ENCODE measurements around the gene KCTD5.
"Not testable (repeated sequence)": the region's sequence is repeated elsewhere in the genome, so short reads cannot be mapped to it uniquely, and the experiment has no call there.

KCTD5 gene

DNA sequence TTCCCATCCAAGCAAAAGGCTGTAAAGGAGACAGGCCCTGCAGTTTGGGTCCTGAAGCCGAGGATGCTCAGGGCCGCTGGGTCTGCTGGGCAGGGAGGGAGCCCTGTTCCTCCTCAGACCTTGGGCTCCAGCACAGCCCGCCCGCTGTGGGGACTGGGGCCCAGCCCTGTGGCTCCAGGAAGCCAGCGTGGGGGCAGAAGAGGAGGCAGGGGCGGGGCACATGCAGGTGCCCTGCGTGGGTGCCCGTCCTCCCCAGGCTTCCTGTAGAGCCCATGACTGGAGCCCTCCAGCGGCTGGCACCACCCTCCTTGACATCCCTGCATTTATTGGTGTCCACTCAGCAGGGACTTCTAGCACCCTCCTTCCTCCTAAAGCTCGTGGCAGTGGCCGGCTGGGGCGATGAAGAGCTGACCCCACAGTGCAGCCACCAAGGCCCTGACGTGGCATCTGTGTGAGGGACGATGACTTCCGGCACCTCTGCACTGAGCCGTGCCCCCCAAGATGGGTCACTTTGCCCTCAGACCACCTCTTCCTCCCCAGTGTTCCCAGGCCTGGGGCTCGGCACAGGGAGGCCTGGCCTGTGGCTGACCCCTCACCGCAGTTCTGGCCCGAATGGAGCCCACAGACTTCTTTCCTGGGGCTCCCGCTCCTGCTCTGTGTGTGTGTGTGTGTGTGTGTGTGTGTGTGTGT is 27.8 kb downstream of the KCTD5 start:
- no peak for DNase-seq (ENCODE audit: low read depth)

DNA sequence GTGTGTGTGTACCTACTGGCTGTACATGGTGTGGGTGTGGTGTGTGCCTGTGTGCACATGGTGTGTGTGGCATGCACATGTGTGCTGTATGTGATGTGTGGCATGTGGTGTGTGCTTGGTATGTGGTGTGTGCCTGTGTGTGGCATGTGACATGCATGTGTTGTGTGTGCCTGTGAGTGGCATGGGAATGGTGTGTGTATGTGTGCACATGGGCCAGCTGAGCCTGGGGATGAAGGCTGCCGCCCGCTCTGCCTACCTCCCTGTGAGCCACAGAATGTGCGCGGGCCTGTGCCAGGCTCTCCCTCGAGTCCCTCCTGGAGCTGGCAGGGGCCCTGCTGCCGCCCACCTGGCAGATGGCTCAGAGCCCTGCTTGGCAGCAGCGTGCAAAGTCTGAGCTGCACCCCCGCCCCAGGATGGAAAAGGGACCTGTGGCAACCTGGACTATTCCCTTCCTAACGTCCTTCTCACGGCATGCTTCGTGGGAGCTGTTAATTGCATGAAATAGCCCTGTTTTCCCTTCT is 28.4 kb downstream of the KCTD5 start:
- DNase-seq (ENCODE audit: low read depth), result no peak

DNA sequence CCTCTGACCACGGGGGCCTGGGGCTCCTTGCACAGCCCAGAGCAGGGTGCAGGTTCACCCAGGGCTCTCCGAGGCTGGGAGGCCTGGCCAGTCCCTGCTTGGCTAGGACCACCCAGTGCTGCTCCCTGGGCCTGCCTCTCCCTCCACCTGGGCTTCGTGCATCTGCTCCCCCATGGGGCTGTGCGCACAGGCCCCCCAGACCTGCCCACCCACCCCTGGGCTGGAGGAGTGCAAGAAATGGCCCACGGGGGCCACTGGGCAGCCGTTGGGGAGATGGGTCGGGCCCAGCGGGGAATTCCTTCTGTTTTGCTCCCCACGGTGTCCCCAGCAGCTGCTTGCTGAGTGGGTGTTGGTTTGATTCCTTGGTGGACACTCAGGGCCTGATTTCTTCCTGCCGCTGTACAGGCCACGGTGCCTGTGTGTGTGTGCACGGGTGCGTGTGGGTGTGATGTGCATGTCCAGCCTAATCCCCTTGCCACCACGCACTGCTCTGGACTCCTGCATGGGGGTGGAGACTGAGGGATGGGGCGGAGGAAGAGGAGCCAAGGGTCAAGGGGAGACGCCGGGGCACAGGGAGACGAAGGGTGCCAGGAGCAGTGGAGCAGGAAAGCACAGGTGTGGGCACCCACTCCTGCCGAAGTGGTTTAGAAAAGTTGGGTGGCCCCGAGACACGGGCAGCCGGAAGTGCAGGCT is 29.2 kb downstream of the KCTD5 start:
- no peak for DNase-seq (ENCODE audit: low read depth)

- no peak for DNase-seq (ENCODE audit: low read depth)
Measured at GRCh38 chr16:2712063-2712441, 29.7 kb downstream of the KCTD5 start.

GRCh38 chr16:2712546-2712945 is 30.2 kb downstream of the KCTD5 start:
- DNase-seq (ENCODE audit: low read depth), result no peak

- no peak for DNase-seq (ENCODE audit: low read depth)
Measured at GRCh38 chr16:2713523-2713922, 31.2 kb downstream of the KCTD5 start.

DNA sequence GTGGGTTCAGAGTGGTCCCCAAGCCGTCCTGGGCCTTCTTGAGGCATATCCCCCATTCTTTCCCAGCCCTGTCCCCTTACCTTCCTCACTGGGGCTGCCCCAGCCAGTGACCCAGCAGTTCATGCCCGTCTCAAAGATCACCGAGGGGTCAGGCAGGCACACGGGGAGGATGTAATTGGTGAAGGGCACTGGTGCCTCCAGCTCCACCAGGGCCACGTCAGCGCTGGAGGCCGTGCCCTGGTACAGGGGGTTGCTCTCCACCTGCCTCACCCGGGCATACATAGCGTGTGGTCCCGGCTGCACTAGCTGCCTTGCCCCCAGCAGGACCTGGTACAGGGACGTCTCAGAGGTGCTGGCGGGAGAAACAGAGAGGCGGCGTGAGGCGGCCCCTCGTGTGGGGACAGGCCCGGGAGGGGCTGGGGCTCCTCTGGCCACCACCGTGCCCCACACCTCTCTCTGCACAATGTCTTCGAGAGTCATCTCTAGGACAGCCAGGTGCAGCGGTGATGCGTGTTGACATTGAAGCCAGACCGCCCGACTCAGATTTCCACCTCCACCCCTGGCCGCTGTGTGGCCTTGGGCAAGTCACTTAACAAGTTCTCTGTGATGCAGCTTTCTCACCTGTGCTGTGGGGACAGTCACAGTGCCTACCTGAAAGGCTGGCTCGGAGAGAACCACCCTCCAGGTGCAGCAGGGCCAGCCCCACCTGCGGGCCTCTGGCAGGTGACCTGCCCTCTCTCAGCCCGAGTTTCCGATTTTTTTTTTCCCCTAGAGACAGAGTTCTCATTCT is 31.9 kb downstream of the KCTD5 start:
- DNase-seq (ENCODE audit: low read depth), result no peak

GRCh38 chr16:2715064-2715463 is 32.7 kb downstream of the KCTD5 start:
- DNase-seq (ENCODE audit: low read depth), result no peak

DNA sequence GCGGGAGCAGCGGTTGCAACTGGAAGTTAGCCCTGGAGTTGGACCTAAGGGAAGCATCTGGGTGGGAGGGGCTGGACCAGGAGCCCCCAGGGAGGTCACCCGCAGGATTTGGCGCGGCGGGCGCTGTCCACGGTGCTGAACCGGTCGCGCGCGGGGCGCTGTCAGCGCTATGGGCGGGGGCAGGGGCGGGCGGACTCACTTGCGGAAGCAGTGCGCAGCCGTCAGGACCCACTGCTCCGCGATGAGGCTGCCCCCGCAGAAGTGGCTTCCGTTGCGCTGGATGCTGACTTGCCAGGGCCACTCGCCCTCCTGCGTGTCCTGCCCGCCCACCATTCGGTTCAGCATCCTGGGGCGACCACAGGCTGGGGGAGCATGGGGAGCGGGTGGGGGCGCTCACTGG is 33.2 kb downstream of the KCTD5 start:
- DNase-seq (ENCODE audit: low read depth), result no peak

- DNase-seq (ENCODE audit: low read depth), result no peak
Measured at GRCh38 chr16:2715966-2716885, 33.9 kb downstream of the KCTD5 start.

DNA sequence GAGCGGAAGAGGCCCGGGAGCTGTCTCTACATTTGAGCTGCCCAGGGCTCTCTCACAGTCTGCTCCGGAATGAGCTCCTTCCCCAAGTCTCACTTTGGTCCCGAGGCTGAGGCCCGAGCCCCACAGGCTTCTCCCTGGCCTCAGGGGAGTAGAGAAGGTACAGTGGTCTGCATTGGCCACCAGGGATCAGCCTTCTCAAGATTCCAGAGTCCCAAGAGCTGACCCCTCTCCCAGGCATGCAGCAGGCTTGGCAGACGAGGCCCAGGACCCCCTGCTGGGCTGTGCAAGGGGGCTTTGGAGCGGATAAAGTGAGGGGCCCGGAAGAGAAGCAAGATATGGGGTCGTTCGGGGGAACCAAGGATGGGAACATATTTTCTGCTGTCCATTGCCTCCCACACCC is 34.6 kb downstream of the KCTD5 start:
- no peak for DNase-seq (ENCODE audit: low read depth)

- no peak for DNase-seq (ENCODE audit: low read depth)
Measured at GRCh38 chr16:2717383-2718263, 35.3 kb downstream of the KCTD5 start.

- DNase-seq (ENCODE audit: low read depth), result no peak
Measured at GRCh38 chr16:2719328-2720063, 37.2 kb downstream of the KCTD5 start.

GRCh38 chr16:2720064-2720457 is 37.7 kb downstream of the KCTD5 start, which contains the start of gene PRSS27:
Gene PRSS27, minus strand, starts transcription at chr16:2720224. Its CDS starts 64 bp downstream, at chr16:2720160.
- no peak for DNase-seq (ENCODE audit: low read depth)

GRCh38 chr16:2720719-2721633 is 38.7 kb downstream of the KCTD5 start:
- DNase-seq (ENCODE audit: low read depth), result peak; percentile 10

DNA sequence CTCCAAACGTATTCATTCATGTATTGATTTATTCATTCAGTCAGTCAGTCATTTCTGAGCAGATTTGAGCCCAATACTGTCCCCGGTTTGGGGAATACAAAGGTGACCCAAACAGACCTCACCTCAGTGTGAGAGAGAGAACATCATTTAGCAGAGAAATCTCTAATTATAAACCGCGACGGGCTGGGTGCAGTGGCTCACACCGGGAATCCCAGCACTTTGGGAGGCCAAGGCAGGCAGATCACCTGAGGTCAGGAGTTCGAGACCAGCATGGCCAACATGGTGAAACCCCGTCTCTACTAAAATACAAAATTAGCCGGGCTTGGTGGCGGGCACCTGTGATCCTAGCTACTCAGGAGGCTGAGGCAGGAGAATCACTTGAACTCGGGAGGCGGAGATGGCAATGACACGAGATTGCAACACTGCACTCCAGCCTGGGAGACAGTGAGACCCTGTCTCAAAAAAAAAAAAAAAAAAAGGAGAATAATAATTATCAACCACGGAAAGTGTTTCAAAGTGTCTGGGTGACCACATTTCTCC is 39.4 kb downstream of the KCTD5 start:
- DNase-seq (ENCODE audit: low read depth), result not testable (repeated sequence)

DNA sequence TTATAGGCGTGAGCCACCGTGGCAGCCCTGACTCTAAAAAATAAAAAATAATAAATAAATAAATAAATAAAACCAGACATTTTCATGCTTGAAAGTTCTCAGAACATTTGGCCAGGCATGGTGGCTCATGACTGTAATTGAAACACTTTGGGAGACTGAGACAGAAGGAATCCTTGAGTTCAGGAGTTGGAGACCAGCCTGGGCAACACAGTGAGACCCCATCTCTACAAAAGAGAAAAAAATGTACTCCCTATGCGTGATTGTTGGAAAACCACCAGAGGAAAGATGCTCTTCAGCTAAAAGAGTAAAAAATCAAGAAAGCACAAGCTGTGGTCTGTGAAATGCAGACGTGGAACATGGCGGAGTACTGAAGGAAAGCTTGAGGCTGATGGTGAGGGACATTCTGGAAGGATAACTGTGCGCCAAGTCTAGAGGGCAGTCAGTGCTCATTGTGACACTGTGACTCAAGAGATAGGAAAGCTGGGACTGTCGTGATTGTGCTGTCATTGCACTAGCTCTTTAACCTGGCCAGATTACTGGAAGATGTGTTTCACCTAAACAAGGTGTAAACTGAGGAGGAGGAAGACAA is 41.9 kb downstream of the KCTD5 start:
- no peak for DNase-seq (ENCODE audit: low read depth)

- DNase-seq (ENCODE audit: low read depth), result no peak
Measured at GRCh38 chr16:2724816-2725348, 42.6 kb downstream of the KCTD5 start.

All from GM04503 (cell line).